HL-60 (cell line): ENCODE measurements around the gene ERF.
A peak's percentile ranks its signal among the peaks of the same experiment; 100 is the strongest.

ENCODE experiments used
- DNase-seq, 2 experiments: peaks; one replicate each; pipeline ENCODE4 v3.0.0-alpha.2; 2010 to 2020; ENCODE audit warnings: low read depth in 1 of 2, low spot score in 1 of 2
- H3K27ac ChIP-seq: fragments of 250-450 bp; sonication (Bioruptor Pico); replicated peaks from 2 replicates; pipeline ENCODE4 v1.5.1; 2020; ENCODE audit warnings: mild to moderate bottlenecking, moderate library complexity
- H3K27me3 ChIP-seq: fragments of 250-450 bp; sonication (Bioruptor Pico); 2 replicates; pipeline ENCODE4 v1.5.1; 2021; ENCODE audit warnings: mild to moderate bottlenecking, moderate library complexity; ENCODE audit not compliant: insufficient read depth, poor library complexity, severe bottlenecking
- H3K4me3 ChIP-seq: replicated peaks from 2 replicates; pipeline ENCODE4 v1.5.1; 2011; ENCODE audit warnings: mild to moderate bottlenecking, control low read depth, low read length; ENCODE audit not compliant: insufficient read depth
- CTCF ChIP-seq: IDR thresholded peaks from one replicate; pipeline ENCODE4 v1.5.1; 2011; ENCODE audit warnings: low read length, control low read depth, inconsistent platforms; ENCODE audit not compliant: insufficient read depth
- GABPA ChIP-seq: IDR thresholded peaks from 2 replicates; pipeline ENCODE4 v1.6.1; 2012; ENCODE audit warnings: low read depth
- POLR2AphosphoS5 ChIP-seq: IDR thresholded peaks from 2 replicates; pipeline ENCODE4 v1.6.1; 2012; ENCODE audit warnings: low read depth
- SPI1 ChIP-seq: IDR thresholded peaks from 2 replicates; pipeline ENCODE4 v1.6.1; 2012; ENCODE audit warnings: low read depth, mild to moderate bottlenecking, borderline replicate concordance
- TF ChIP-seq, protein P1 (sequence below): IDR thresholded peaks from 2 replicates; pipeline ENCODE4 v1.6.1; 2012; ENCODE audit warnings: low read depth; ENCODE audit not compliant: insufficient replicate concordance

Gene ERF

GRCh38 chr19:42282819-42283187 lies 27.9 kb upstream of the ERF start:
- Histone ChIP-seq H3K27ac (no peak overlapping the region), H3K27me3 (no peaks in the 10 kb centered on the region), H3K4me3 (no peak overlapping the region)
- no peak for DNase-seq
- TF ChIP-seq GABPA (no peak), POLR2AphosphoS5 (no peak), SPI1 (no peak), CTCF (no peak)
- TF ChIP-seq, protein P1, sequence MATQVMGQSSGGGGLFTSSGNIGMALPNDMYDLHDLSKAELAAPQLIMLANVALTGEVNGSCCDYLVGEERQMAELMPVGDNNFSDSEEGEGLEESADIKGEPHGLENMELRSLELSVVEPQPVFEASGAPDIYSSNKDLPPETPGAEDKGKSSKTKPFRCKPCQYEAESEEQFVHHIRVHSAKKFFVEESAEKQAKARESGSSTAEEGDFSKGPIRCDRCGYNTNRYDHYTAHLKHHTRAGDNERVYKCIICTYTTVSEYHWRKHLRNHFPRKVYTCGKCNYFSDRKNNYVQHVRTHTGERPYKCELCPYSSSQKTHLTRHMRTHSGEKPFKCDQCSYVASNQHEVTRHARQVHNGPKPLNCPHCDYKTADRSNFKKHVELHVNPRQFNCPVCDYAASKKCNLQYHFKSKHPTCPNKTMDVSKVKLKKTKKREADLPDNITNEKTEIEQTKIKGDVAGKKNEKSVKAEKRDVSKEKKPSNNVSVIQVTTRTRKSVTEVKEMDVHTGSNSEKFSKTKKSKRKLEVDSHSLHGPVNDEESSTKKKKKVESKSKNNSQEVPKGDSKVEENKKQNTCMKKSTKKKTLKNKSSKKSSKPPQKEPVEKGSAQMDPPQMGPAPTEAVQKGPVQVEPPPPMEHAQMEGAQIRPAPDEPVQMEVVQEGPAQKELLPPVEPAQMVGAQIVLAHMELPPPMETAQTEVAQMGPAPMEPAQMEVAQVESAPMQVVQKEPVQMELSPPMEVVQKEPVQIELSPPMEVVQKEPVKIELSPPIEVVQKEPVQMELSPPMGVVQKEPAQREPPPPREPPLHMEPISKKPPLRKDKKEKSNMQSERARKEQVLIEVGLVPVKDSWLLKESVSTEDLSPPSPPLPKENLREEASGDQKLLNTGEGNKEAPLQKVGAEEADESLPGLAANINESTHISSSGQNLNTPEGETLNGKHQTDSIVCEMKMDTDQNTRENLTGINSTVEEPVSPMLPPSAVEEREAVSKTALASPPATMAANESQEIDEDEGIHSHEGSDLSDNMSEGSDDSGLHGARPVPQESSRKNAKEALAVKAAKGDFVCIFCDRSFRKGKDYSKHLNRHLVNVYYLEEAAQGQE = no peak

- peak in 1 of 2 experiments; percentile 1 for DNase-seq
- TF ChIP-seq, protein P1 = no peak
- TF ChIP-seq CTCF = no peak
- no peak for TF ChIP-seq GABPA
- no peak for TF ChIP-seq POLR2AphosphoS5
- TF ChIP-seq SPI1 = no peak
- Histone ChIP-seq H3K27me3 (no peaks in the 10 kb centered on the region), H3K4me3 (no peak overlapping the region), H3K27ac (no peak overlapping the region)
Observed at GRCh38 chr19:42281827-42282762, 27.2 kb upstream of the ERF start.

GRCh38 chr19:42281146-42281826 lies 26.4 kb upstream of the ERF start:
- no peak for DNase-seq
- no peak overlapping the region for H3K27ac ChIP-seq
- no peak overlapping the region; the same call in 1 of the 2 replicates for H3K4me3 ChIP-seq
- H3K27me3 ChIP-seq = no peaks in the 10 kb centered on the region
- TF ChIP-seq POLR2AphosphoS5 (no peak), CTCF (no peak), SPI1 (no peak), GABPA (no peak)
- TF ChIP-seq, protein P1 = no peak
